GM12878 (cell line): Measurements from ENCODE around the gene TAAR2. TPM values are rescaled to one million over a fixed set of nuclear protein-coding genes. Genes with fewer than 3 reads are reported as not detected.

Experiments used
- ATAC-seq: fragments of 200-7000 bp; cut with Tn5 transposase; 3 replicates; pipeline ENCODE4 v1.9.1; 2020; ENCODE audit warnings: mild to moderate bottlenecking, moderate library complexity
- BruUV-seq: library from RNA; stranded (reverse); fragments of 400-500 nt; replicated peaks from 2 replicates; lab custom pipeline; 2021; lab: Mats Ljungman, UMichigan
- CTCF ChIA-PET: fragments of 300-600 bp; sonication (Branson Sonifier 250); formaldehyde crosslinking; extraction: SDS; loops from one replicate; lab custom pipeline; 2021; ENCODE audit warnings: inconsistent platforms; lab: Yijun Ruan, JAX
- POLR2A ChIA-PET: fragments of 350-600 bp; formaldehyde crosslinking; extraction: SDS; loops from one replicate; lab custom pipeline; 2021; ENCODE audit warnings: inconsistent platforms; lab: Charles Lee
- RAD21 ChIA-PET: fragments of 300-600 bp; sonication (Branson Sonifier 250); formaldehyde crosslinking; loops from one replicate; lab custom pipeline; 2023; ENCODE audit warnings: antibody characterized with exemption; ENCODE audit not compliant: unreplicated experiment; lab: Charles Lee
- SMC1A ChIA-PET: fragments of 300-600 bp; sonication (Branson Sonifier 250); formaldehyde crosslinking; loops from one replicate; lab custom pipeline; 2023; ENCODE audit not compliant: unreplicated experiment, uncharacterized antibody; lab: Charles Lee
- DNase-seq: peaks from one replicate; pipeline ENCODE4 v3.0.0-alpha.2; 2011; ENCODE audit warnings: low read depth, low spot score
- FAIRE-seq: peaks from 3 replicates; lab custom pipeline; 2011; peaks lifted over from hg19 to GRCh38; lab: Jason Lieb, UNC
- H2AFZ ChIP-seq: 2 replicates; pipeline ENCODE4 v1.6.0; 2011; ENCODE audit warnings: low read depth, low read length, control low read depth; ENCODE audit not compliant: control insufficient read depth
- H3K27ac ChIP-seq: 2 replicates; pipeline ENCODE4 v1.5.1; 2011; ENCODE audit warnings: control low read depth; ENCODE audit not compliant: control insufficient read depth, insufficient read depth
- H3K27me3 ChIP-seq, 2 experiments: replicated peaks in 1 of 2; 2 replicates each; pipeline versions ENCODE4 v1.6.0 to v1.6.1; 2011; ENCODE audit warnings: low read length in 1 of 2; ENCODE audit not compliant: control insufficient read depth in 2 of 2, insufficient read depth in 2 of 2
- H3K36me3 ChIP-seq, 2 experiments: 2 replicates each; pipeline ENCODE4 v1.5.1; 2011; ENCODE audit warnings: low read length in 1 of 2; ENCODE audit not compliant: control insufficient read depth in 2 of 2, insufficient read depth in 2 of 2
- H3K4me1 ChIP-seq: 2 replicates; pipeline ENCODE4 v1.6.1; 2011; ENCODE audit warnings: mild to moderate bottlenecking, low read length, moderate library complexity, mixed read lengths; ENCODE audit not compliant: control insufficient read depth, insufficient read depth
- H3K4me2 ChIP-seq: 2 replicates; pipeline ENCODE4 v1.6.0; 2011; ENCODE audit warnings: control low read depth; ENCODE audit not compliant: control insufficient read depth, insufficient read depth
- H3K4me3 ChIP-seq: fragments of 200-600 bp; sonication (generic); 2 replicates; pipeline ENCODE4 v1.5.1; 2016
- H3K79me2 ChIP-seq: 2 replicates; pipeline ENCODE4 v1.6.0; 2011; ENCODE audit warnings: low read length; ENCODE audit not compliant: control insufficient read depth, insufficient read depth
- H3K9ac ChIP-seq: 2 replicates; pipeline ENCODE4 v1.8.0; 2011; ENCODE audit warnings: low read length, control low read depth, mixed read lengths; ENCODE audit not compliant: control insufficient read depth, insufficient read depth
- H3K9me3 ChIP-seq: replicated peaks from 3 replicates; pipeline ENCODE4 v1.5.1; 2011; ENCODE audit warnings: mild to moderate bottlenecking, low read length; ENCODE audit not compliant: control insufficient read depth, insufficient read depth
- H4K20me1 ChIP-seq: 2 replicates; pipeline ENCODE4 v1.6.0; 2011; ENCODE audit not compliant: control insufficient read depth, insufficient read depth
- CBX3 ChIP-seq: fragments of 200-600 bp; sonication (generic); IDR thresholded peaks from 2 replicates; pipeline ENCODE4 v1.6.1; 2016; ENCODE audit warnings: low read depth, borderline replicate concordance
- CBX5 ChIP-seq: sonication (generic); IDR thresholded peaks from 2 replicates; pipeline ENCODE4 v1.6.1; 2016; ENCODE audit warnings: low read depth, moderate library complexity, mild to moderate bottlenecking, inconsistent platforms
- FOS ChIP-seq: IDR thresholded peaks from 3 replicates; pipeline ENCODE4 v1.6.1; 2011; ENCODE audit warnings: borderline replicate concordance; ENCODE audit not compliant: insufficient read length; ENCODE audit errors: extremely low read depth
- FOXM1 ChIP-seq: IDR thresholded peaks from 2 replicates; pipeline ENCODE4 v1.6.1; 2012; ENCODE audit warnings: low read depth, mild to moderate bottlenecking, inconsistent platforms, low read length, moderate library complexity
- LARP7 ChIP-seq: fragments of 450-650 bp; IDR thresholded peaks from 2 replicates; pipeline ENCODE4 v1.6.1; 2017; ENCODE audit warnings: mild to moderate bottlenecking
- MEF2A ChIP-seq: IDR thresholded peaks from 2 replicates; pipeline ENCODE4 v1.6.1; 2011; ENCODE audit warnings: low read depth, mild to moderate bottlenecking, low read length, moderate library complexity; ENCODE audit not compliant: insufficient read depth
- MTA2 ChIP-seq: fragments of 450-650 bp; IDR thresholded peaks from 2 replicates; pipeline ENCODE4 v1.6.1; 2016; ENCODE audit warnings: low read depth, mild to moderate bottlenecking, moderate library complexity
- MYC ChIP-seq: IDR thresholded peaks from 2 replicates; pipeline ENCODE4 v1.6.1; 2011; ENCODE audit warnings: mild to moderate bottlenecking, low read length, moderate library complexity, inconsistent platforms; ENCODE audit not compliant: insufficient read depth, insufficient replicate concordance, insufficient read length, severe bottlenecking
- POLR2A ChIP-seq: IDR thresholded peaks from 2 replicates; pipeline ENCODE4 v1.6.1; 2011; ENCODE audit warnings: low read depth, mild to moderate bottlenecking, low read length
- PRDM15 ChIP-seq: fragments of 450-650 bp; formaldehyde crosslinking; IDR thresholded peaks from 2 replicates; pipeline ENCODE4 v1.4.0; 2020; ENCODE audit warnings: mild to moderate bottlenecking, moderate library complexity
- SKIL ChIP-seq: fragments of 450-650 bp; IDR thresholded peaks from 2 replicates; pipeline ENCODE4 v1.6.1; 2017; ENCODE audit warnings: mild to moderate bottlenecking, low read depth, inconsistent platforms; ENCODE audit not compliant: poor library complexity, severe bottlenecking
- SREBF2 ChIP-seq: IDR thresholded peaks from 2 replicates; pipeline ENCODE4 v1.6.1; 2012; ENCODE audit warnings: mild to moderate bottlenecking, low read length
- TAF1 ChIP-seq: IDR thresholded peaks from 2 replicates; pipeline ENCODE4 v1.6.1; 2011; ENCODE audit warnings: mild to moderate bottlenecking, low read depth, low read length, borderline replicate concordance
- ZBED1 ChIP-seq: IDR thresholded peaks from 2 replicates; pipeline ENCODE4 v1.6.1; 2016; ENCODE audit warnings: borderline replicate concordance
- WGBS: methylation state at CpG from one replicate; pipeline ENCODE4 v1.1.6; 2016; ENCODE audit warnings: low lambda C conversion rate; ENCODE audit not compliant: insufficient replicate concordance, insufficient coverage; ENCODE audit errors: missing lambda C conversion rate; 5-methylcytosine and 5-hydroxymethylcytosine counted together
- in situ Hi-C: fragments of 300-500 bp; cut with MboI; formaldehyde crosslinking; loops from 9 replicates; pipeline ENCODE4 v1.14.3; 2018; ENCODE audit warnings: mixed read lengths
- intact Hi-C: fragments of 100-400 bp; cut with micrococcal nuclease; formaldehyde crosslinking; loops from one replicate; pipeline ENCODE4 v1.14.2; 2022; ENCODE audit not compliant: unreplicated experiment
- polyA plus RNA-seq, 11 experiments: library from polyadenylated mRNA; depleted of rRNA in 4 of 11; unstranded in 6 of 11; stranded (reverse) in 5 of 11; fragments of >200 nt; fragmentation: Nextera tagmentation in 4 of 11; fragmentation: Illumina TruSeq in 1 of 11; extraction: Ambion mirVana in 4 of 11; extraction: Trizol in 1 of 11; gene quantifications; 1 replicate in 1 of 11; 2 replicates in 10 of 11; pipeline versions ENCODE4 v1.2.1 to v1.2.3, GENCODE V29; 2011 to 2016; ENCODE audit warnings: inconsistent platforms in 2 of 11, missing spikeins in 2 of 11, low read depth in 1 of 11
- total RNA-seq, 4 experiments: library from RNA; depleted of rRNA in 3 of 4; stranded (reverse); fragments of >200 nt in 3 of 4; fragmentation: Illumina TruSeq in 1 of 4; extraction: Trizol in 1 of 4; gene quantifications; 2 replicates each; pipeline versions ENCODE4 v1.2.1 to v1.2.3, GENCODE V29; 2013 to 2021

The TAAR2 gene
- total and polyA plus RNA-seq, 10 of the 15 experiments (the other 5 are each of a cell fraction or from before 2014, with no cell fraction given) = not detected

GRCh38 chr6:132623106-132623845 lies 799 bp downstream of the TAAR2 start:
- BruUV-seq = no TSS peak
- ChIA-PET CTCF (interaction anchor here (0.8 kb wide), 1 partner anchor 10 kb away, joined by 3 read pairs; no protein-coding TSS in a partner anchor), RAD21 (no interaction called here), SMC1A (interaction anchor here (0.6 kb wide), 1 partner anchor 144 kb away, joined by 3 read pairs; no protein-coding TSS in a partner anchor), POLR2A (no interaction called here)
- H4K20me1 ChIP-seq = no peaks in the 10 kb centered on the region
- H3K27ac ChIP-seq = no peak overlapping the region
- no peak for DNase-seq
- no peaks in the 10 kb centered on the region; a peak in 1 of 4 replicates for H3K27me3 ChIP-seq
- 50% methylated on average over 6 of the region's 6 CpGs for WGBS
- no peak overlapping the region for H3K4me3 ChIP-seq
- no peak for ATAC-seq
- H3K4me1 ChIP-seq = no peaks in the 10 kb centered on the region
- no peak overlapping the region for H3K9ac ChIP-seq
- no peak overlapping the region for H3K4me2 ChIP-seq
- no peak for FAIRE-seq
- H2AFZ ChIP-seq = no peak overlapping the region
- no peaks in the 10 kb centered on the region for H3K36me3 ChIP-seq
- no peaks in the 10 kb centered on the region for H3K9me3 ChIP-seq
- in situ Hi-C loops (no loop called here), intact Hi-C loops (no loop called here)
- TF ChIP-seq PRDM15 (CRISPR knock-in tag) (no peak), POLR2A (no peak), FOS (no peak), SKIL (no peak), CBX5 (no peak), FOXM1 (no peak), MYC (no peak), LARP7 (no peak), MEF2A (no peak), MTA2 (no peak), TAF1 (no peak), CBX3 (no peak), ZBED1 (no peak), SREBF2 (no peak)
- H3K79me2 ChIP-seq = no peaks in the 10 kb centered on the region
